NCI-H128 (cell line): Measurements from ENCODE around the gene CAPN2.

Experiments used
- DNase-seq: peaks from one replicate; lab custom pipeline; 2025; ENCODE audit not compliant: unreplicated experiment; lab: John Stamatoyannopoulos, UW

Gene CAPN2

DNA sequence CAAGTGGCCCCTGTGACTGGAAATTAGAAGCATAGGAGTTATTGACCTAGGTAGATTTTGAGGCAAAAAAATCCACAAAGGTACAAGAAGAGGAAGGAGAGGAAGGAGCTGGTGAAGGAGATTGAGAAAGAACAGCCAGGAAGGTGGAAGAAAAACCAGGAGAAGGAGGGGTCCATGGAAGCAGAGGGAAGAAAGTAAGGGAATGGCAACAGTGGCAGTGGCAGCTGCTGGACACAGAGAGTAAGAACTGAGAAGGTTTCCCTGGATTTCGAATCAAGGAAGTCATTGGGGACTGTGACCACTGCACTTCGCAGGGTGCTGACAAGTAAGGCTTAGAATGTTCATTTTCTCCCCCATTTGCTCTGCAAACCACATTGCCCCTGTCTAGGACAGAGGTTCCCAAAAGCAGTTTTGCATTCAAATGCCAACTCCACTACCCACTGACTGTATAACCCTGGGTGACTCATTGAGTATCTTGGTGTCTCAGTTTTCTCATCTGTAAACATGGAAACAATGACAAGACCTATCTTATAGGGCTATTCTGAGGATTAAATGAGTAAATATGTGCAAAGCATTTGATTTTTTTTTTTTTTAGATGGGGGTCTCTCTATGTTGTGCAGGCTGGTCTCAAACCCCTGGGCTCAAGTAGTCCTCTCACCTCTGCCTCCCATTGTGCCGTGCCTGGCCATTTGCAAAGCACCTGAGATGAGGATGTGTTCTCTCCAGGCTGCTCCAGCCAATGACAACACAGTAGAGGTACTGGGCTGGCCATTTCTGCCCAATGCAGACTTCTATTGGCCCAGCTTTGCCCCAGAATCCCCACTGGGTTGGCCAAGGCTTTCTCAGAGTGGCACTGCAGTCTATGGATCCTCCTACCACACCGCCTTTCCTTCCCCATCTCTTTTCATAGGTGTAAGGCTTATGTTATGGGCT is 9.3 kb upstream of the CAPN2 start:
- no peak for DNase-seq

DNA sequence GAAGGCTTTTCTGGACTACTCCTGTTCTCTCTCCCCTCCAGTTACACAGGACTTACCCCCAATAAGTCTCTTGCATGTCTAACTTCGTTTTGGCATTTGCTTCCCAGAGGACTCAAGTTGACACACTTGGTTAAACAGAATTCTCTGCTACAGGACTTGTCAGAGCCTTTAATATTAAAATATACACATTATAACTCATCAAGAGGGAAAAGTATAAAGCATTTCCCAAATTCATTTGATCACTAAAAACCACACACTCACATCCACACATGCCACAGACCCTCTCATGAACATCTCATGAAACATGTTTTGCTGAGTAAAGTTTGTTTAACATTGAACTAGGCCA is 8.7 kb upstream of the CAPN2 start:
- DNase-seq: no peak

DNA sequence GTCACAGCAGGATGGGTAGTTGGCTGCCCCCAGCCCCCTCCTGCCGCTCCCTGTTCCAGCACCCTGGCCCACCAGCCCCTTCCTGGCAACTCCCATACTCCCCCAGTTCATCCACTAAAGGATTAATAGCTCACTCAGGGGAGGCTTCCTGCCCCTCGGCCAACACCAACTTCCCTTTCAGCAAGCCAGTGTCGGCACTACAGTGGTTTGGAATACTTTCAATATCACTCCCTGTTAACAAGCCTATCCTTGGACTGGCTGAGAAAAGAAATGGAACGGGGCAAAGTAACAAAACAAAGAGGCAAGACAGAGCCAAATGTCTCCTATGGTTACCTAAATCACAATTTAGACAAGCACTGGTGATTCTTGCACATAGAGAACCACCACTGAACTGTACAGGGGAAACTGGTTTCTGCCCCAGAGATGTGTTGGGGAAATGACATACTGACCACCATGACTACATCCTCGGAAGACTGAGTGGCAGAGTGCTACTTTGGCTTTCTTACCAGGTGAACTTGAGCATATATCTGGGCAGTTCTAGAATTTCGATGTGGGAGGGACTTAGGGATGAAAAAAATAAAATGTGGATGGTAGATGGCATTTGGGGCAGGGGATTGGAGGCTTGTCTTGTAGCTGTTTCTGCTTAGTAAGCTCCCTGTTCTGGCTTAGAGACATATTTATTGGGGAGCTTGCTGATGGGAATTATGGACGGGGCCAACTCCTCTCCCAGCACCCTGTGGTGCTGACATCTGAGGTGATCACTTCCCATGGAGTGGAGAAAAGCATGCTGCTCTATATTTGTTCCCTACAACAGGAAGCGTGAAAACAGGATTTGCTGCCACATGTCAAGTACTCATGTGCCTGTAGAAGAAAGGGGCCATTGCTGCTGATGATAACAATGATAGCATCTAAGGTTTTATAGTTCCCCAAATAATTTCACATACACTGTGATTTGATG is 7.1 kb upstream of the CAPN2 start:
- no peak for DNase-seq

DNA sequence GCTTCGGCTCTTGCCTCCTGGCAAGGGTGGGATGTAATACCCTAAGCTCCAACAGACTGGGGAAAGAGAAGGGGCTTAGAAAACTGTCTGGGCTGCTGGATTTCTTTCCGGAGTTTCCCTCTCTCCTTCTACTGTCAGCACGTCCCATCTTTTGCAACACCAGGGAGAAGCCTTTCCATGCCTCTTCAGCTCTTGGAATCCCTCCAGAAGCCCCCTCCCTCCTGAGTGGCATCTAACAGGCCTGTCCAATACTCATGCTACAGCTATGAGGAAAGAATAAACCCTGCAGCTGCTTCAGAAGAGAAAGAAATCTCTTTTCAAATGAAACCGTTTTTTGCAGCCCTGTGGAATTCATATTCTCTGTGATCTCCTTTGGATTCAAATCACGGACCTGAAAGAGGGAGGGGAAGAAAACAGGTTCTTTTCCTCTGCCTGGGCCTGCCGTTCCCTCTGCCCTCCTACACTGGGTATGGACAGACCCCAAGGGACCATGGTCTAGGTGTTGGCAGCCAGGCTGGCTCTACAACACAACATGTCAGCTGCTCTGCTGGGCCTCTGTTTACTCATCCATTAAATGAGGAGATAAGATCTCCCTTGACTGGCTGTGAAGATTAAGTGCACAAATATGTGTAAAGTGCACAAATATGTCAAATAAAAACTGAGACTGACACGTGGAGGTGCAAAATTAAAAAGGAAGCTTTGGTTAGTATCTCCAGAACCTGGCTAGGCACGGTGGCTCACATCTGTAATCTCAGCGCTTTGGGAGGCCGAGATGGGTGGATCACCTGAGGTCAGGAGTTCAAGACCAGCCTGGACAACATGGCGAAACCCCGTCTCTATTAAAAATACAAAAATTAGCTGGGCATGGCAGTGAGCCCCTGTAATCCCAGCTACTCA is 6.0 kb upstream of the CAPN2 start:
- no peak for DNase-seq

DNA sequence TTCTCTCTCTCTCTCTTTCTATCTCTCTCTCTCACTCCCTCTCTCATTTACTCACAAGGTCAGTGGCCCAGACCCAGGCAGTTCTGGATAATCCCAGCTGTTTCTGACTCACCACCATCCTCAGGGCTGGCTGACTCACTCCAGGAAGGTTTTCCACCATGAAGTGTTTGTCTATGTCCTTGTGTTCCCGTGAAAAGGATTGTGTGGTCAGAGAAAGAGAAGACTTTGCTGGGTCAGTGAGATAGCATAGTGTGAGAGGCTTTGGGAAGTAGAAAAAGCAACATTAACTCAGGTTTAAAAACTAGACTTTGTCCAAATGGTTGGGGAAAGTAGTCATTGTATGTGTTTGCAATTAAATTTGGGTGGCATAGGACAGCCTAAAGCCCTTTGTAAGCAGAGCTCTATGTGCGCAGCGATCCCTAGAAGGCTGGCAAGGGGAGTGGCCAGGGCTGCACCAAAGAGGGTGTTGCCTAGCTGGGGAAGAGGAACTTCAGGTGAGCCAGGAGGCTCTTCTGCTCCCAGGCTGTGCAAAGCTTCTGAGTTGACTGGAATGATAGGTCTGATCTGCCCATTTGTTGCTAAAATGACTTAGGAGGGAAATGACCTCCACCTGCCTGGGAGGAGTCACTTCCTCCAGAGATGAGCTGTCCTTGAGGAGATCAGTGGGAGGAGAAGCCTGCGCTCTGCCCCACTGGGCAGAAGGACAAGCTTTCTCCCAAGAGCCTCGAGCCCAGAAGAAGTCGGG is 4.9 kb upstream of the CAPN2 start:
- DNase-seq: no peak

DNA sequence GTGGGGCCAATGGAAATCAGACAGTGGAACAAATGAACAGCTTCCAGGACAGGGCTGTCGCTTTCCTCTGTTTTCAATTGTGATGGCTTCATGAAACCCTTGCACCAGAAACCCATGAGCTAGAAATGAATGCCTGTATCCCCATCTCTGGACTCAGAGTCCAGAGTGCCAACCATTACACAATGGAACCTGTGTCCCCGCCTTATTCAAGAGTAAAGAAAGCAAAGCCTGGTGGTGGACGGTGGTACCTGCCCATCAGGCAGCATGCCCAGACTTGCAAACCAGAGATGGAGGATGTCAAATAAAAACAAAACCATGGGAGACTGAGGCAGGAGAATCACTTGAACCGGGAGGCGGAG is 4.4 kb upstream of the CAPN2 start:
- DNase-seq: no peak

DNA sequence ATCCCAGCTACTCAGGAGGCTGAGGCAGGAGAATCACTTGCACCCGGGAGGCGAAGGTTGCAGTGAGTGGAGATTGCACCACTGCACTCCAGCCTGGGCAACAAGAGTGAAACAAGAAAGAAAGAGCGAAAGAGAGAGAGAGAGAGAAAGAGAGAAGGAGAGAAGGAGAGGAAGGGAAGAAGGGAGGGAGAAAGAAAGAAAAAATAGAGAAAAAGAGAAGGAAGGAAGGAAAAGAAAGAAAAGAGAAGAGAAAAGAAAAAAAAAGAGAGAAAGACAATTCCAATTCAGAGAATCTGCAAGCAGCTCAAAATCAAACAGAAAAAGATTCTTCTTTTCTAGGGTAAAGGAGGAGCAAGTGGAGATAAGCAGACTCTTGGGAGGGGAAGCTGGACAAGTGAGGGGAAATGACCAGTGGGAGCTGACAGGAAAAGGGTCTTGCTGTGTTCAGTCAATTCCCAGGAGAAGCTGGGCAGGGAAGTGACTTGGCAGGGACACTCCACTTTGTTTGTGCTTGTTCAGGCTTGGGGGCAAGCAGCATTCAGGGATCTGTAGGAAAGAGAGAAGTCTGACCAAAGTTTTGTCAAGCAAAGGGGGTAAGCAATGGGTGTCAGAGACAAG is 3.6 kb upstream of the CAPN2 start:
- DNase-seq: no peak

DNA sequence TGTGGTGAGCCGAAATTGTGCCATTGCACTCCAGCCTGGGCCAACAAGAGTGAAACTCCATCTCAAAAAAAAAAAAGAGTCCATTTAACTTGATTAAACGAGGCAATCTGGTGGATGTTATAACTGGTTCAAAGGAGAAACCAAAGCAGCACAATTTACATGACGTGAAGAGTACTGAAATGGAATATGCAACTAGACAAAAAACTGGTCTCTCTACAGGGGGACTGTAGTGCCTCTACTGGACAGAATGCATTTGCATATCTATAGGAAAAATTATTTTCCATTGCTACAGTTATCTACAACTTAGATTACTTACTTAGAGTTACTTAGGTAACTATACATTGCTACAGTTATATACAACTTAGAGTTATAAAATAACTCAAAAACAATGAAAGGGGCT is 2.7 kb upstream of the CAPN2 start:
- no peak for DNase-seq

DNA sequence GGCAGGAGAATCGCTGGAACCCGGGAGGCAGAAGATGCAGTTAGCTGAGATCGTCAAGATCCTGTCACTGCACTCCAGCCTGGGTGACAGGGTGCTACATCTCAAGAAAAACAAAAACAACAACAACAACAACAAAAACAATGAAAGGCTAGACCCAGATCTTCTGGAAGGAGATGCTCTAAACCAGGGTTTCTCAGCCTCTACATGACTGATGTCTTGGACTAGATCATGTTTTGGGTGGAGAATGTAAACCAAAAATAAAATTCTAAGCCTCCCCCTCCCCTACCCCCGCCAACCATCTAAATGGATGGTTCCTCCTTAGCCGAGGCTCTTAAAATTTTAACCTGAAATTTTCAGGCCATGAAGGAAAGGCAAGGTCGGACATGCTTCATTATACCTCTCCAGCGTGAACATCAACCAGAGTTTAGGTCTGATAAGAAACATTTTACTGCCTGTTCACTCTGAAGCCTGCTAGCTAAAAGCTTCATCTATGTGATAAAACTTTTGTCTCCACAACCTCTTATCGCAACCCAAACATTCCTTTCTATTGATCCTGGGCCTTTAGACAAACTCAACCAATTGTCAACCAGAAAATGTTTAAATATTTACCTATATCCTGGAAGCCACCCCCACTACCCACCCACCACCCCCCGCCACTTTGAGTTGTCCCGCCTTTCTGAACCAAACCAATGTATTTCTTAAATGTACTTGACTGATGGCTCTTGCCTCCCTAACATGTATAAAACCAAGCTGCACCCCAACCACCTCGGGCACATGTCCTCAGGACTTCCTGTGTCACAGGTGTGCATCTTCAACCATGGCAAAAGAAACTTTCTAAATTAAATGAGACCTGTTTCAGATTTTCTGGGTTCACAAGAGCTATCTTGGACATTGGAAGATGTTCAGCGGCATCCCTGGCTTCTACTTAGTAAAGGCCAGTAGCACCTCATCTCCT is 1.9 kb upstream of the CAPN2 start:
- DNase-seq: no peak

DNA sequence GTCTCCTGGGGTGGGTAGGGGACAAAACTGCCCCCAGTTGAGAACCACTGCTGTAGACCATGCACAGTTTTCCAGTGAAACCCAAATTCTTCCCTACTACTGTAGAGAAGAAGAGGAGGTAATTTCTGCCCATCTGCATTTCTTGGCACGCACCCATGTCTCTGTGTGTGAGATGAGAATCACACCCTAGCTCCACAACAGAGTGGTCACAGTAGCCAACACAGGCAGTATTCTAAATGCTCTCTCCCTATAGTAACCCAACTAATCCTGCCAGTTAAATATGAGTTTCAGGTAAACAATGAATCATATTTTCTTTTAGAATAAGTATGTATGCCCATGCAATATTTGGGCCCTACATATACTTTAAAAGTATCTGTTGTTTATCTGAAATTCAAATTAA is 1.2 kb upstream of the CAPN2 start:
- DNase-seq: no peak

DNA sequence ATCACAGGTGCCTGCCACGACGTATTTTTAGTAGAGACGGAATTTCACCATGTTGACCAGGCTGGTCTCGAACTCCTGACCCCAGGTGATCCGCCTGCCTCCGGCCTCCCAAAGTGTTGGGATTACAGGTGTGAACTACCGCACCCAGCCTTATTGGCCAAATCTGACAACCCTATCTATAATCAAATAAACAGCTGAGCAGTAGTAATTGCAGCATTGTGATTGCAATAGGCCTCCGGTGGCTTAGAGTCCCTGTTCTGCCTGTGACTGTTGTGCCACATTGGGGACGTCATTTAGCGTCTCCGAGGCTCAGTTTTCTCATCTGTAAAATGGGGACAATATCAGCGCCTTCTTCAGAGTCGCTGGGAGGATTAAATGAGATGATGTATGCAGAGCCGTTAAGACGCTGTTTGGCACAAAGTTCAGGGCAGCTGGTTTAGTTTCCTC is 569 bp upstream of the CAPN2 start:
- no peak for DNase-seq

DNA sequence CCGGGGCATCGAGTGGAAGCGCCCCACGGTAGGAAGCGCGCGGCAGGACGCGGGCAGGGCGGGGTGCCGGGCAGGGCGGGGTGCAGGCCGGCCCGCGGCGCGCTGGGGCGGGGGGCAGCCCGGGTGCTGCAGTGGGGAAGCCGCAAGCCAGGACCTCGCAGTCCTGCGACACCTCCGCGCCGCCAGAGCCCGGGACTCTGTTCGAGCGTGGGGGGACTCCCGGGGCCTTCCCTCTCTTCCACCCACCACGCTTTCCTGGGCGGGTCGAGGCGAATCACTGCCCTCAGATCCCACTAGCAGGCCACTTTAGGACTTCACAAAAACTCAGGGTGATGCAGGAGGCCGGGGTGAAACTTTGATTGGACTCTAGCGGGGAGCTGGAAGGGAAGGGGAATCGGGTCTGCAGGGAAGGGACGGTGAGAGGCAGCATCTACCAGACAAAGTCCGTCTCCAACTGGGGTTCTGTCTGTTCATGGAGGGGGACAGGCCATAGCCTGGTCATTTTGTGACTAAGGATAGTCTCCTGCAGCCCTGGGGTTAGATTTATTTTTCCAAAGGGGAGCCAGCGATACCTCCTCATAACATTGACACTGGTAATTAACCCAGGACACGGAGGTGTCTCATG is 623 bp downstream of the CAPN2 start:
- DNase-seq: no peak

DNA sequence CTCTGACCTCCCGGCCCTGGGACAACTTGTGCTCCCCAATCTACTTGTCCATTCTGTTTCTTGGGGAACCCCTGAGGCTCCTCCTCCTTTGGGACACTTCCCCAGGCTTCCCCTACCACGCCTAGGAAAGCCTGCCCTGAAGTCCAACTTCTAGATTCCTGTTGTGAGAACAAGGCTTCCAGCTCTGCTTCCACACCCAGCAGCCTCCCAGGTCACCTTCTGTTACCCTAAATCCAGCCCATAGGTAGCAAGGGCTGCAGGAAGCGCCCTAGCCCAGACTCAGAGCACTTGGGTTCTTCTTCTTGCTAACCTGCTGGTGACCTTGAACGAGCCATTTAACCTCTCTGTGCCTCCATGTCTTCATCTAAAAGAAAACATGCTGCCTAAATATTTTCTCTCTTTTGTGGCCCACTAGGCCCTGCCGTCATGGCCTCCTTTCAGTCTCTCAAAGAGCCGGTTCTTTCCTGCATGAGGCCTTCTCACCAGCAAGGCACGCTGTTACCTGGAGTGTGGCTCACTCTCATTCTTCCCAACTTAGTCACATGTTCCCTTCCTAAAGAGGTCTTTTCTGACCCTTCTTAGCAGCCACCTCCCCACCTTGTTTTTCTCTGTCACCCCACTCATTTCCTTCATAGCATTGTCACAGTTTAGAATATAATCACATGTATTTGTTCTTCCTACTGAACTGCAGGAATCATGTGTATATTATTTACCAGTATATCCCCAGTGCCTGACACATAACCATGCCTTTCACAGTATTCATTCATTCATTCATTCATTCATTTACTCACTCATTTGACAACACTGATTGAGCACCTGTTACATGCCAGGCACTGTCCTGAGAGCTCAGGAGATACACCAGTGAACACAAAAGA is 1.4 kb downstream of the CAPN2 start:
- no peak for DNase-seq

DNA sequence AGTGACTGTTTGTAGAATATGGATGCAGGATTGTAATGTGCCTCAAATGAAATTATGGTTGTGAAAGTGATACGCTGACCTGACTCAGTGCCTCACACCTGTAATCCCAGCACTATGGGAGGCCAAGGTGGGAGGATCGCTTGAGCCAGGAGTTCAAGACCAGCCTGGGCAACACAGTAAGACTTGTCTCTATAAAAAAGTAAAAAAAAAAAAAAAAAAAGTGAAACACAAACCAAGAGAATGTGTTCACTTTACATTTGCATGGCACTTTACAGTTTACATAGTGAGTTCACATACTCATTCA is 2.0 kb downstream of the CAPN2 start:
- DNase-seq: no peak

DNA sequence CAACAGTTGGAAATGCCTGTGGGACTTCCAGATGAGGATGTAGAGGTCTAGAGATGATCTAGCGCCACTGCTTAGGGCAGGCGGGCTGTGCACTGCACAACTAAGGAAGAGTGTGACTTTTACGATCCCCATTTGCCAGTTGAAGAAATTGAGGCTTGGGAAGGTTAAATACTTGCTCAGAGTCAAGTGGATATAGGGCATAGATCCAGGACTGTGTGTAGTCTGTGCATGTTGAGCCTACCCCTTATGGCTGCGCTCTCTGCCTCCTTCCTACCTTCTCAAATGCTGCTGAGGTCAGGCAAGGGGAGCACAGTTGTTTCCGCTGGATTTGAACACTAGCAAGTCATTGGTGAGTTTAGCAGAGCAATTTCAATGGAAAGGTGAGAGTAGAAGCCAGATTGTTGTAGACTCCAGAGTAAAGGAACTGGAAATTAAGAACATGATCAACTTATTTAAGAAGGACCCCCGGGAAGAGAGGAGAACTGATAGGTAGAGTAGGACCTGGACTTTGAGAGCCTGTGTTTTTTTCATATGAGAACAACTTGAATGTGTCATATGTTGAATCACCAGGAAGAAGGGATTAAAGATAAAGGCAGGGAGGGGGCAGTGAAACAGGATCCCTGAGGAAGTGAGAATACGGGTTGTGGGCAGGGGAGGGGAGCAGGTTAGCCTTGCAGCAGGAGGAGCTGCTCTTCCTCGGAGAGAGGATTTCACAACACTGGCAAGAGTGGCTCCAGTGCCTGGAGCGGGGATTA is 2.7 kb downstream of the CAPN2 start:
- DNase-seq: no peak

DNA sequence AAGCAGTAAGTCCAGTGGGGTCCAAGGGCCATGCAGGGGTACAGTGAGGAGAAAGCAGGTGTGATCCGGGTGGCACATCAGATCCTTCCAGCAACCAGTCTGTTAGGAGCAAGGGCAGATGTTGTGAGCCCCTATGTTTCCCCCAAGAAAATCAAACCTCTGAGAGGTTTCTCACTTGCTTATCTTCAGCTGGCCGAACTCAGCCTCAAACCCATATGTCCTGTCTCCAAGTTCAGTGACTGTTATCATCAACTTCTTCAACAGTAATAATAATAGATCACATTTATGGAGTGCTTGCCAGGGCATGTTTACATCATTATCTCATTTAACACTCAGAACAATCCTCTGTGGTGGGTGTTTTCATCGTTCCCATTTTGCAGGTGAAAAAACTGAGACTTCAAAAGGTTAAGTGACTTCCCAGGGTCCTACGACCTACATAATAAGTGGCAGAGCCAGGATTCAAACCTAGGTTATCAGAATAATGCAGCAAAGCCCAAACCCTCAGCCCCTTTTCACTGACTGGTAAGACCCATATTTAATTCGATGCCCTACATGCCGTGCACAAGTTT is 3.3 kb downstream of the CAPN2 start:
- no peak for DNase-seq
